Keratinocyte (primary cell): ENCODE measurements around the gene LCORL.

Experiments
- EZH2 ChIP-seq: IDR thresholded peaks from one replicate; pipeline ENCODE4 v1.6.1; 2012; ENCODE audit warnings: inconsistent platforms, mild to moderate bottlenecking, low read length, moderate library complexity
- TF ChIP-seq, protein P1 (sequence below), 3 experiments: IDR thresholded peaks in 1 of 3; conservative IDR thresholded peaks in 1 of 3; optimal IDR thresholded peaks in 1 of 3; 2 replicates in 2 of 3; 3 replicates in 1 of 3; pipeline versions ENCODE3 to v1.5.1; 2011; ENCODE audit warnings: low read length in 3 of 3, mild to moderate bottlenecking in 3 of 3, moderate library complexity in 2 of 3, control low read depth in 1 of 3, inconsistent platforms in 1 of 3; ENCODE audit not compliant: insufficient read depth in 2 of 3; ENCODE audit errors: extremely low read depth in 1 of 3

DNA sequence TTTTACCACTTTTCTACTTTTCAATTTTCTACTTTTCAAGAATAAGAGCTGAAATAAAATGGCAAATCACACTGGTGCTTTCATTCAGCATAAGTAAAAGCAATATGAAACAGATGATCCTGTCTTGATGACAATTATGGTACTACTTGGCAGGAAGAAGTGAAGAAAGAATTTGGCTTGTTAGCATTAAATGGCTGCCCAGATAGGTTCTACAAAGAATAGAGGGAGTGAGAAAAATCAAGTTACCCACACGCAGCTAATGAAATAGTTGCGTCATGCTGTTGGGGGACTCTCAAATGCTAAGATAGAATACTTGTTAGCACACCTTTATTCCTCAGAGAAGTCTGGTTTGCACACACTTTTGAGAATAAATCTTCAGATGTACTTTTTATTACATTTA, 12.5 kb upstream of the LCORL start:
- TF ChIP-seq EZH2 = no peak
- TF ChIP-seq, protein P1, sequence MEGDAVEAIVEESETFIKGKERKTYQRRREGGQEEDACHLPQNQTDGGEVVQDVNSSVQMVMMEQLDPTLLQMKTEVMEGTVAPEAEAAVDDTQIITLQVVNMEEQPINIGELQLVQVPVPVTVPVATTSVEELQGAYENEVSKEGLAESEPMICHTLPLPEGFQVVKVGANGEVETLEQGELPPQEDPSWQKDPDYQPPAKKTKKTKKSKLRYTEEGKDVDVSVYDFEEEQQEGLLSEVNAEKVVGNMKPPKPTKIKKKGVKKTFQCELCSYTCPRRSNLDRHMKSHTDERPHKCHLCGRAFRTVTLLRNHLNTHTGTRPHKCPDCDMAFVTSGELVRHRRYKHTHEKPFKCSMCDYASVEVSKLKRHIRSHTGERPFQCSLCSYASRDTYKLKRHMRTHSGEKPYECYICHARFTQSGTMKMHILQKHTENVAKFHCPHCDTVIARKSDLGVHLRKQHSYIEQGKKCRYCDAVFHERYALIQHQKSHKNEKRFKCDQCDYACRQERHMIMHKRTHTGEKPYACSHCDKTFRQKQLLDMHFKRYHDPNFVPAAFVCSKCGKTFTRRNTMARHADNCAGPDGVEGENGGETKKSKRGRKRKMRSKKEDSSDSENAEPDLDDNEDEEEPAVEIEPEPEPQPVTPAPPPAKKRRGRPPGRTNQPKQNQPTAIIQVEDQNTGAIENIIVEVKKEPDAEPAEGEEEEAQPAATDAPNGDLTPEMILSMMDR (optimal IDR thresholded peaks at IDR 0.05 in 1 of 3, IDR thresholded peaks at IDR 0.05 in 1 of 3, conservative IDR thresholded peaks at IDR 0.05 in 1 of 3; ENCODE audit: extremely low read depth in 1 of 3, insufficient read depth in 2 of 3, low read length in 3 of 3) = no peak
